ENCODE results near the gene SPATA13. TPM values are rescaled to one million over a fixed set of nuclear protein-coding genes. Genes with fewer than 3 reads are reported as not detected.
A peak's percentile ranks its signal among the peaks of the same experiment; 100 is the strongest.

Gene SPATA13
- total RNA-seq, 1 experiment from 2014 or later: 43.0 TPM

DNA sequence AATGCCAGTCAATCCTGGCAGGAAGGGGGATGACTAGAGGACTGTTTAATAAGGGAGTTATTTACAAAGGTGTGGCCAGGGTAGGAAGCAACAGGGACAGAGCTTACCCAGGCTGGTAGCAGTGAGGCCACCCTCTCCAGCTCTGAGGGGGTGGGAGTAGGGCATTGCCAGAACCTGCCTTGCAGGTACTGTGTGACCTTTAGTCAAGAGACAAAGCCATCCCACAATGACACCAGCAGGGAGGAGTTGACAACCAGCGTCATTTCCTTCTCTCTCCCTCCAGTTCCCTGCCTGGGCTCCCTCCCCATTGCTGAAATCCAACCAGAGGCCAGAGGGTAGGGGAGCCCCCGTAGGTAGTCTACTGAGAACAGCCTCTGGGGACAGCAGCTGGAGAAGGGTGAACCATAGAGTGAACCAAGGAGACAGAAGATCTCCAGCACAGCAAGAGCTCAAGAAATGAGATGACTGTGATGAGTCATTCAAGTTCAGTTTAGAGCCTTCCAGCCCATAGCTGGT is 33.3 kb upstream of the SPATA13 start:
- ATAC-seq (peak; percentile 95), DNase-seq (peak; percentile 86)
- no peaks in the 10 kb centered on the region for H4K20me1 ChIP-seq (ENCODE audit: low read length)
- H3K9ac ChIP-seq (ENCODE audit: low read length): peak overlapping the region; percentile 59
- CTCF ChIA-PET: interaction anchor here (0.6 to 0.8 kb wide), 2 partner anchors 8 to 102 kb away, joined by 3 to 13 read pairs; no protein-coding TSS in a partner anchor
- no peaks in the 10 kb centered on the region for H3K36me3 ChIP-seq (ENCODE audit: low read depth, low read length)
- H3K9me3 ChIP-seq (ENCODE audit: low read length): no peaks in the 10 kb centered on the region
- intact Hi-C loops (cut with micrococcal nuclease): no loop called here
- BruUV-seq (replicated peaks): no TSS peak
- no peak overlapping the region; the same call in 1 of the 2 replicates for H3K4me3 ChIP-seq (ENCODE audit: low read length)
- TF ChIP-seq, protein P1, sequence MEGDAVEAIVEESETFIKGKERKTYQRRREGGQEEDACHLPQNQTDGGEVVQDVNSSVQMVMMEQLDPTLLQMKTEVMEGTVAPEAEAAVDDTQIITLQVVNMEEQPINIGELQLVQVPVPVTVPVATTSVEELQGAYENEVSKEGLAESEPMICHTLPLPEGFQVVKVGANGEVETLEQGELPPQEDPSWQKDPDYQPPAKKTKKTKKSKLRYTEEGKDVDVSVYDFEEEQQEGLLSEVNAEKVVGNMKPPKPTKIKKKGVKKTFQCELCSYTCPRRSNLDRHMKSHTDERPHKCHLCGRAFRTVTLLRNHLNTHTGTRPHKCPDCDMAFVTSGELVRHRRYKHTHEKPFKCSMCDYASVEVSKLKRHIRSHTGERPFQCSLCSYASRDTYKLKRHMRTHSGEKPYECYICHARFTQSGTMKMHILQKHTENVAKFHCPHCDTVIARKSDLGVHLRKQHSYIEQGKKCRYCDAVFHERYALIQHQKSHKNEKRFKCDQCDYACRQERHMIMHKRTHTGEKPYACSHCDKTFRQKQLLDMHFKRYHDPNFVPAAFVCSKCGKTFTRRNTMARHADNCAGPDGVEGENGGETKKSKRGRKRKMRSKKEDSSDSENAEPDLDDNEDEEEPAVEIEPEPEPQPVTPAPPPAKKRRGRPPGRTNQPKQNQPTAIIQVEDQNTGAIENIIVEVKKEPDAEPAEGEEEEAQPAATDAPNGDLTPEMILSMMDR (conservative IDR thresholded peaks at IDR 0.05; ENCODE audit: low read depth, low read length): no peak
- TF ChIP-seq EZH2 (IDR thresholded peaks at IDR 0.05; ENCODE audit: low read length, unreplicated experiment) (no peak), EZH2phosphoT487 (IDR thresholded peaks at IDR 0.05; ENCODE audit: borderline replicate concordance, low read length) (no peak)
- no peaks in the 10 kb centered on the region for H3K79me2 ChIP-seq (ENCODE audit: low read length)
- no peaks in the 10 kb centered on the region for H3F3A ChIP-seq (ENCODE audit: low read length, unreplicated experiment)
- H3K9me2 ChIP-seq (replicated peaks; ENCODE audit: low read length): no peaks in the 10 kb centered on the region
- POLR2A ChIA-PET (ENCODE audit: unreplicated experiment): no interaction called here
- H2AFZ ChIP-seq (ENCODE audit: low read length): peak overlapping the region; percentile 44; the same call in 1 of the 2 replicates
- peak overlapping the region; percentile 67 for H3K4me2 ChIP-seq (ENCODE audit: low read length)
- H3K27me3 ChIP-seq (ENCODE audit: low read length): no peaks in the 10 kb centered on the region
- H3K27ac ChIP-seq (ENCODE audit: low read length): peak overlapping the region; percentile 93
- H3K4me1 ChIP-seq (ENCODE audit: insufficient read depth, low read length): peaks cover 31% of the 10 kb centered on the region

DNA sequence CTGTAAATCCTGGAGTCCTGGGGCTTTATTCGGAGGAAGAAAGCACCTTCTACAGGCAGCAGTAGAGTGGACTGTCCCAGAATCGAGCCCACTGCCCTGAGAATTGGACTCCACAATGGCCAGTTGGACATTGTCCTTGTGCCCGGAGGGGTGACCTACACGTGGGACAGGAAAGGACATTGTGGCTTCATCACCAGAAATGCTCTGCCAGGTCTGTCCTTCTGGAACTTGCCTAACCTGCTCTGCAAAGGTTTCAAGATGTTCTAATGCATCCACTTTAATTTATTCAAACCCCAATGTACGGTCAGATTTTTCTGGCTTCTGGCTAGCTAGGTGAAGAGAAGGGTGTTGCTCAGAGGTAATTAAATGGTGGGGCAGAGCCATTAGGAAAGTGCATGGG is 32.4 kb upstream of the SPATA13 start:
- peak overlapping the region; percentile 59 for H3K9ac ChIP-seq (ENCODE audit: low read length)
- H3K27ac ChIP-seq (ENCODE audit: low read length): peak overlapping the region; percentile 93
- peak; percentile 30 for DNase-seq
- H3K4me2 ChIP-seq (ENCODE audit: low read length): peak overlapping the region; percentile 67
- no peak overlapping the region for H2AFZ ChIP-seq (ENCODE audit: low read length)
- no peaks in the 10 kb centered on the region for H3K27me3 ChIP-seq (ENCODE audit: low read length)
- no peaks in the 10 kb centered on the region for H3K36me3 ChIP-seq (ENCODE audit: low read depth, low read length)
- ATAC-seq: no peak
- ChIA-PET CTCF (no interaction called here), POLR2A (ENCODE audit: unreplicated experiment) (interaction anchor here (1.0 kb wide), 1 partner anchor 32 kb away, joined by 3 read pairs; no protein-coding TSS in a partner anchor)
- intact Hi-C loops (cut with micrococcal nuclease): no loop called here
- no TSS peak for BruUV-seq (replicated peaks)
- H3F3A ChIP-seq (ENCODE audit: low read length, unreplicated experiment): no peaks in the 10 kb centered on the region
- peaks cover 31% of the 10 kb centered on the region for H3K4me1 ChIP-seq (ENCODE audit: insufficient read depth, low read length)
- no peaks in the 10 kb centered on the region for H3K9me2 ChIP-seq (replicated peaks; ENCODE audit: low read length)
- H3K79me2 ChIP-seq (ENCODE audit: low read length): no peaks in the 10 kb centered on the region
- H3K9me3 ChIP-seq (ENCODE audit: low read length): no peaks in the 10 kb centered on the region
- H4K20me1 ChIP-seq (ENCODE audit: low read length): no peaks in the 10 kb centered on the region
- TF ChIP-seq EZH2phosphoT487 (IDR thresholded peaks at IDR 0.05; ENCODE audit: borderline replicate concordance, low read length) (no peak), EZH2 (IDR thresholded peaks at IDR 0.05; ENCODE audit: low read length, unreplicated experiment) (no peak)
- TF ChIP-seq, protein P1 (conservative IDR thresholded peaks at IDR 0.05; ENCODE audit: low read depth, low read length): no peak
- no peak overlapping the region for H3K4me3 ChIP-seq (ENCODE audit: low read length)

DNA sequence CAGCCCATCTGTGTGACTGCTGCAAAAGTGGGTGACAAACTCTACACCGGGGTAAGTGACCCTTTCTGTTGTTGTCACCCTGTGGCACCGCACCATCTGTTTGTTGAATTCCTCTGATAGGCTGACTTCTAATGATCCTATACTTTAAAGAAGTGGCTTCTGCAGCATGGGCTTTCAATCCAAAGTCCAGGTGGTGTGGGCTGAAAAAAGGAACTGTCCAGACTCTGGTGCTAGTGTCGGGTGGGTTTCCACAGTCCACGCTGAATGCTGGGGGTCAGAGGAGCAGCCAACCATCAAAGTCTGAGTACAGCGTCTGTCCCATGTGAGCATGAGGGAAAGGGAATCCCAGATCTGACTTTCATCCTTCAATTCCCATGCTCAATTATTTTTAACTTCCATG is 31.6 kb upstream of the SPATA13 start:
- no TSS peak for BruUV-seq (replicated peaks)
- intact Hi-C loops (cut with micrococcal nuclease): no loop called here
- DNase-seq (no peak), ATAC-seq (no peak)
- Histone ChIP-seq H3K9ac (ENCODE audit: low read length) (no peak overlapping the region), H3K9me2 (replicated peaks; ENCODE audit: low read length) (no peaks in the 10 kb centered on the region), H3F3A (ENCODE audit: low read length, unreplicated experiment) (no peaks in the 10 kb centered on the region), H3K9me3 (ENCODE audit: low read length) (no peaks in the 10 kb centered on the region), H4K20me1 (ENCODE audit: low read length) (no peaks in the 10 kb centered on the region), H3K27ac (ENCODE audit: low read length) (no peak overlapping the region), H3K4me2 (ENCODE audit: low read length) (no peak overlapping the region), H3K4me1 (ENCODE audit: insufficient read depth, low read length) (peaks cover 31% of the 10 kb centered on the region), H2AFZ (ENCODE audit: low read length) (no peak overlapping the region), H3K4me3 (ENCODE audit: low read length) (no peak overlapping the region), H3K27me3 (ENCODE audit: low read length) (no peaks in the 10 kb centered on the region), H3K79me2 (ENCODE audit: low read length) (no peaks in the 10 kb centered on the region), H3K36me3 (ENCODE audit: low read depth, low read length) (no peaks in the 10 kb centered on the region)
- CTCF ChIA-PET: no interaction called here
- POLR2A ChIA-PET (ENCODE audit: unreplicated experiment): no interaction called here
- no peak for TF ChIP-seq EZH2phosphoT487 (IDR thresholded peaks at IDR 0.05; ENCODE audit: borderline replicate concordance, low read length)
- TF ChIP-seq EZH2 (IDR thresholded peaks at IDR 0.05; ENCODE audit: low read length, unreplicated experiment): no peak
- TF ChIP-seq, protein P1 (conservative IDR thresholded peaks at IDR 0.05; ENCODE audit: low read depth, low read length): no peak

Measured in PC-3 (cell line).